ENCODE data around the gene STAT4.

STAT4 gene

DNA sequence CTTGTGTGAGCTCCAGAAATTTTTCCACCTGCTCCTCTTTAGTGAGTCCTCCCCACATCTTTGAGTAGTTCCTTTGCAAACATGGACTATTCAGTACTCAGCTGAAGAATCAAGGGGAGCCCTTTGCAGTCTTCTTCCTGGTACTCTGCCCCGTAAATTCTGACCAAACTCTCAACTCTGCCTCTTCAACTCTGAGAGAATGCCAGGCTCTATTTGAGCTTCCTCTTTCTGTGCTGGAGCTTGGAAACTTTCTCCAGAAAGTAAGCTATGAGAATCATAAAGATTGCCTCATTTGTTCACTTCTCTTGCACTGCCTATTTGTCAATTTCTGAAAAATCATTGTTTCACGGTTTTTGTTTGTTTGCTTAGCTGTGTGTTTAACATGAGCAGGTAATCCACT is 7.4 kb upstream of the STAT4 start:
- DNase-seq (ENCODE audit: low read depth): no peak
- TF ChIP-seq CTCF (IDR thresholded peaks at IDR 0.05; ENCODE audit: low read length, missing control alignments): no peak
- no peak overlapping the region for H3K4me3 ChIP-seq (replicated peaks; ENCODE audit: low read depth, low read length)

DNA sequence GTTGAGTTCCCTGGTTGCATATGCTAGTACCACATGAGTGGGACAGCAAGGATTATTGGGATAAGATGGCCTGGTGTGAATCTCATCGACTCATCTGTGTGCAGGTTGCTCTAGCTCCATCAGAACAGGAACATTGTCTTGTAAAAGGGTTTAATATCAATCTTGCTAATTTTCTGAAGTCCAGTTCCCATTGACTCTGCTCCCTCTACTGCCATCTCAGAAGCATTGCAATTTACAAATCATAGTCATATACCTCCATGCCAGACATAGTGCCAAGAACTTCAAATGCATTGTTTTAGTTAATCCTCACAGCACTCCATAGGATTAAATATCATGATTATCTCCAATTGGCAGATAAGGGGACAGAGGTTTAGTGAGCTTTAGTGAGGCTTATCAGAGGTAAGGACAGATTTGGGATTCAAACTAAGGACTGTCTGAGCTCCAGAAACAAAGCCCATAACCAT is 4.8 kb upstream of the STAT4 start:
- no peak overlapping the region for H3K4me3 ChIP-seq (replicated peaks; ENCODE audit: low read depth, low read length)
- peak; percentile 89 for TF ChIP-seq CTCF (IDR thresholded peaks at IDR 0.05; ENCODE audit: low read length, missing control alignments)
- peak; percentile 81 for DNase-seq (ENCODE audit: low read depth)

DNA sequence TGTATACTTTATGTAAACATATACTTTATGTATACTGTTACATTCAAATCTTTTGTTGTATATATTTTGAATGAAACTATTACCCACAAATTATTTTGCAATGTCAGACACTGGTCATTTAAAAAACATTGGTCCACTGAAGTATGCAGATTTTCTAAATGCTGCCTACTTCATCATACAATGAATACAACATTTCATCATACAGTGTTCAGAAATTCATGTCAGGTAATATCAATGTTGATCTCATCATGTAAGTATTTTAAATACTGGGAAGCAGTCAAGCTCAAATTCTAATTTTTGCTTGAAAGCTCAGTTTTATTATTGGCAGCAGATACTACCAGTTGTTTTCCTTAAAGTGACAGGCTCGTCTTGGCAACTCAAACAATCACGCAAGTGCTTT is 2.9 kb upstream of the STAT4 start:
- no peak for TF ChIP-seq CTCF (IDR thresholded peaks at IDR 0.05; ENCODE audit: low read length, missing control alignments)
- H3K4me3 ChIP-seq (replicated peaks; ENCODE audit: low read depth, low read length): no peak overlapping the region
- no peak for DNase-seq (ENCODE audit: low read depth)

- TF ChIP-seq CTCF (IDR thresholded peaks at IDR 0.05; ENCODE audit: low read length, missing control alignments): no peak
- no peak overlapping the region for H3K4me3 ChIP-seq (replicated peaks; ENCODE audit: low read depth, low read length)
- peak; percentile 57 for DNase-seq (ENCODE audit: low read depth)
Measured at GRCh38 chr2:191152482-191153240, 1.9 kb upstream of the STAT4 start.

GRCh38 chr2:191151331-191151730 is 537 bp upstream of the STAT4 start:
- no peak overlapping the region for H3K4me3 ChIP-seq (replicated peaks; ENCODE audit: low read depth, low read length)
- DNase-seq (ENCODE audit: low read depth): no peak
- no peak for TF ChIP-seq CTCF (IDR thresholded peaks at IDR 0.05; ENCODE audit: low read length, missing control alignments)

DNA sequence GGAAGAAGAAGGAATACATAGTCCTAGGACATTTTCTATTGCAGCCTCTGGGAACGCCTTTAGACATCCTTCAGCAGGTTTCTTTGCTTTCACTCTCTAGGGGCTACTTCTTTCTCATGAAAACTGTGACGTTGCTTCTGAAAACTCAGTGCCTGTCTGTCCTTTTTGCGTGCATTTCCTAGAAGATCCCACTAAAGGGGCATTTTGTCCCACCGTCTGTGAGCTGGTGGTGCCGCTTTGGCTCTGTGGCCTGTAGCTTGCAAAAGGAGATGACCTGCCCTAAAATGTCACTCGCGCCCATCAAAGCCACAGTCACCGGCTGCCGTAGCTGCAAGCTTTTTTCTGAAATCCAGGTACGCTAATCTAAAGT is 579 bp downstream of the STAT4 start:
- DNase-seq (ENCODE audit: low read depth): no peak
- TF ChIP-seq CTCF (IDR thresholded peaks at IDR 0.05; ENCODE audit: low read length, missing control alignments): no peak
- H3K4me3 ChIP-seq (replicated peaks; ENCODE audit: low read depth, low read length): peak overlapping the region; percentile 55

DNA sequence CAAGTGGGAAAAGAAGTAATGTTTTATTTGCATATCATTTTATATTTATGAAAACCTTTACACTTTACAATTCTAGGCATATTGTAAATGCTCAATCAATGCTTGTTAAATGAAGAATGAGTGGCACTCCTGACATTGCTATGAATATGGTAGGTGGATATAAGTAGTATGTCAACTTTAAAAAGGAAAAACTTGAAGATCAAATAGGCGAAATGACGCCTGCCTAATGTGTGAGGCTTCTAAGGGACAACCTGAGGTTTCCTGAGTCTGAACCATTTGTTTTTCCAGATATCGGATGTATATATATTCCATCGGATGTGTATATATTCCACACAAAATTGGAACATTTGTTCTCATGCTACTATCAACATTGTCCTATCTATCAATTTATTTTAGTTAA is 1.4 kb downstream of the STAT4 start:
- no peak for TF ChIP-seq CTCF (IDR thresholded peaks at IDR 0.05; ENCODE audit: low read length, missing control alignments)
- no peak for DNase-seq (ENCODE audit: low read depth)
- no peak overlapping the region for H3K4me3 ChIP-seq (replicated peaks; ENCODE audit: low read depth, low read length)

All from fibroblast of pulmonary artery (primary cell).